SU-DHL-6 (cell line): ENCODE measurements around the gene PACS2.

Experiments used
- EZH2phosphoT487 ChIP-seq: fragments of 200-600 bp; sonication (generic), shearing (Covaris generic); conservative IDR thresholded peaks from 2 replicates; pipeline ENCODE4 v1.6.1; 2018; ENCODE audit warnings: mild to moderate bottlenecking, antibody characterized with exemption, low read length, moderate library complexity, mixed read lengths
- TF ChIP-seq, protein P1 (sequence below): fragments of 200-600 bp; sonication (generic); IDR thresholded peaks from one replicate; pipeline ENCODE4 v1.5.1; 2017; ENCODE audit warnings: antibody characterized with exemption, mild to moderate bottlenecking, low read length, moderate library complexity; ENCODE audit not compliant: insufficient read depth, poor library complexity, severe bottlenecking

DNA sequence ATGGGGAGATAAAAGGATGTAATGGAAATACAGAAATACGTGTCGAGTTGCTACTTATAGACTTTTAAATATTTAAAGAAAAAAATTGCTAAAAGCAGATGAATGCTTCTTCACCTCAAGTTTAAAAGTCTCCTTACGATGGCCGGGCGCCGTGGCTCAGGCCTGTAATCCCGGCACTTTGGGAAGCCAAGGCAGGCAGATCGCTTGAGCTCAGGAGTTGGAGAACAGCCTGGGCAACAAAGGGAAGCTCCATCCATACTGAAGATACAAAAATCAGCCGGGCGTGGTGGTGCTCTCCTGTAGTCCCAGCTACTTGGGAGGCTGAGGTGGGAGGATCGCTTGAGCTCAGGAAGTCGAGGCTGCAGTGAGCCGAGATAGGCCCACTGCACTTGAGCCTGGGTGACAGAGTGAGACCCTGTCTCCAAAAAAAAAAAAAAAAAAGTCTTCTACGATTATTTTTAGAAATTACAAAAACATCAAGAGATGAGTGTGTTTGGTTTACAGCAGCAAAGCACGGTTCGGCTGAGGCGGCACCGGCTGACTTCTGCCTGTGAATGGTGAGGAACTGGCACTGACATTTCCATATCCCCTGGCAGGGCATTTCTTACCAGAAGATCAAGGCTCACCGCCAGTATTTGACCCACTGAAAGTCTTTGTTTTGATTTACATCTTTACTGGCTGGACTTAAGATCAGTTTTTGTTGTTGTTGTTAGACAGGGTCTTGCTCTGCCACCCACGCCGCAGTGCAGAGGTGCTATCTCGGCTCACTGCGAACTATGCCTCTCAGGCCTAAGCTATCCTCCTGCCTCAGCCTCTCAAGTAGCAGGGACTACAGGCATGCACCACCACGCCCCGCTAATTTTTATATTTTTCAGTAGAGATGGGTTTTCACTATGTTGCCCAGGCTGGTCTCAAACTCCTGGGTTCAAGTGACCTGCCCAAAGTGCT lies 101.2 kb downstream of the PACS2 start:
- TF ChIP-seq, protein P1, sequence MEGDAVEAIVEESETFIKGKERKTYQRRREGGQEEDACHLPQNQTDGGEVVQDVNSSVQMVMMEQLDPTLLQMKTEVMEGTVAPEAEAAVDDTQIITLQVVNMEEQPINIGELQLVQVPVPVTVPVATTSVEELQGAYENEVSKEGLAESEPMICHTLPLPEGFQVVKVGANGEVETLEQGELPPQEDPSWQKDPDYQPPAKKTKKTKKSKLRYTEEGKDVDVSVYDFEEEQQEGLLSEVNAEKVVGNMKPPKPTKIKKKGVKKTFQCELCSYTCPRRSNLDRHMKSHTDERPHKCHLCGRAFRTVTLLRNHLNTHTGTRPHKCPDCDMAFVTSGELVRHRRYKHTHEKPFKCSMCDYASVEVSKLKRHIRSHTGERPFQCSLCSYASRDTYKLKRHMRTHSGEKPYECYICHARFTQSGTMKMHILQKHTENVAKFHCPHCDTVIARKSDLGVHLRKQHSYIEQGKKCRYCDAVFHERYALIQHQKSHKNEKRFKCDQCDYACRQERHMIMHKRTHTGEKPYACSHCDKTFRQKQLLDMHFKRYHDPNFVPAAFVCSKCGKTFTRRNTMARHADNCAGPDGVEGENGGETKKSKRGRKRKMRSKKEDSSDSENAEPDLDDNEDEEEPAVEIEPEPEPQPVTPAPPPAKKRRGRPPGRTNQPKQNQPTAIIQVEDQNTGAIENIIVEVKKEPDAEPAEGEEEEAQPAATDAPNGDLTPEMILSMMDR: no peak
- no peak for TF ChIP-seq EZH2phosphoT487
